ENCODE data around the gene NUDT1.
A peak's percentile ranks its signal among the peaks of the same experiment; 100 is the strongest.

Gene NUDT1

GRCh38 chr7:2205036-2205780 lies 36.8 kb upstream of the NUDT1 start:
- no peak for DNase-seq (ENCODE audit: low read depth in 2 of 2)

GRCh38 chr7:2208712-2209111 lies 33.3 kb upstream of the NUDT1 start:
- no peak for DNase-seq (ENCODE audit: low read depth in 2 of 2)

GRCh38 chr7:2209146-2209960 lies 32.7 kb upstream of the NUDT1 start:
- peak; percentile 5 for DNase-seq (ENCODE audit: low read depth in 2 of 2)

- DNase-seq (ENCODE audit: low read depth in 2 of 2), result no peak
Observed at GRCh38 chr7:2209961-2210323, 32.1 kb upstream of the NUDT1 start.

- DNase-seq (ENCODE audit: low read depth in 2 of 2), result no peak
Observed at GRCh38 chr7:2210551-2211258, 31.3 kb upstream of the NUDT1 start.

GRCh38 chr7:2211259-2211880 lies 30.7 kb upstream of the NUDT1 start:
- DNase-seq (ENCODE audit: low read depth in 2 of 2), result no peak

GRCh38 chr7:2211926-2212325 lies 30.1 kb upstream of the NUDT1 start:
- DNase-seq (ENCODE audit: low read depth in 2 of 2), result no peak

- DNase-seq (ENCODE audit: low read depth in 2 of 2), result no peak
Observed at GRCh38 chr7:2212906-2213305, 29.1 kb upstream of the NUDT1 start.

- DNase-seq (ENCODE audit: low read depth in 2 of 2), result no peak
Observed at GRCh38 chr7:2213551-2214215, 28.3 kb upstream of the NUDT1 start.

GRCh38 chr7:2214636-2215035 lies 27.4 kb upstream of the NUDT1 start:
- DNase-seq (ENCODE audit: low read depth in 2 of 2), result no peak

- no peak for DNase-seq (ENCODE audit: low read depth in 2 of 2)
Observed at GRCh38 chr7:2215851-2216250, 26.2 kb upstream of the NUDT1 start.

GRCh38 chr7:2217206-2217605 lies 24.8 kb upstream of the NUDT1 start:
- no peak for DNase-seq (ENCODE audit: low read depth in 2 of 2)

GRCh38 chr7:2217716-2218443 lies 24.1 kb upstream of the NUDT1 start:
- no peak for DNase-seq (ENCODE audit: low read depth in 2 of 2)

GRCh38 chr7:2218444-2218785 lies 23.6 kb upstream of the NUDT1 start:
- DNase-seq (ENCODE audit: low read depth in 2 of 2), result no peak

GRCh38 chr7:2219136-2219535 lies 22.9 kb upstream of the NUDT1 start:
- DNase-seq (ENCODE audit: low read depth in 2 of 2), result no peak

- DNase-seq (ENCODE audit: low read depth in 2 of 2), result no peak
Observed at GRCh38 chr7:2219606-2220005, 22.4 kb upstream of the NUDT1 start.

- no peak for DNase-seq (ENCODE audit: low read depth in 2 of 2)
Observed at GRCh38 chr7:2220030-2220429, 22.0 kb upstream of the NUDT1 start.

- no peak for DNase-seq (ENCODE audit: low read depth in 2 of 2)
Observed at GRCh38 chr7:2220506-2220905, 21.5 kb upstream of the NUDT1 start.

GRCh38 chr7:2220954-2221353 lies 21.1 kb upstream of the NUDT1 start:
- DNase-seq (ENCODE audit: low read depth in 2 of 2), result no peak

- DNase-seq (ENCODE audit: low read depth in 2 of 2), result no peak
Observed at GRCh38 chr7:2222516-2222915, 19.5 kb upstream of the NUDT1 start.

GRCh38 chr7:2223321-2223720 lies 18.7 kb upstream of the NUDT1 start:
- no peak for DNase-seq (ENCODE audit: low read depth in 2 of 2)

All from stimulated activated CD8-positive, alpha-beta memory T cell treated with anti-CD3 and anti-CD28 coated beads, Interleukin-7, amount 100 ng/mL, for 1 hour (primary cell).